HG03135 (cell line): ENCODE measurements around the gene SFT2D2.

Source experiments
- ATAC-seq: cut with Tn5 transposase; IDR thresholded peaks from one replicate; pipeline ENCODE4 v1.9.1; 2021; ENCODE audit warnings: mild to moderate bottlenecking, moderate library complexity; ENCODE audit not compliant: unreplicated experiment

SFT2D2 gene

DNA sequence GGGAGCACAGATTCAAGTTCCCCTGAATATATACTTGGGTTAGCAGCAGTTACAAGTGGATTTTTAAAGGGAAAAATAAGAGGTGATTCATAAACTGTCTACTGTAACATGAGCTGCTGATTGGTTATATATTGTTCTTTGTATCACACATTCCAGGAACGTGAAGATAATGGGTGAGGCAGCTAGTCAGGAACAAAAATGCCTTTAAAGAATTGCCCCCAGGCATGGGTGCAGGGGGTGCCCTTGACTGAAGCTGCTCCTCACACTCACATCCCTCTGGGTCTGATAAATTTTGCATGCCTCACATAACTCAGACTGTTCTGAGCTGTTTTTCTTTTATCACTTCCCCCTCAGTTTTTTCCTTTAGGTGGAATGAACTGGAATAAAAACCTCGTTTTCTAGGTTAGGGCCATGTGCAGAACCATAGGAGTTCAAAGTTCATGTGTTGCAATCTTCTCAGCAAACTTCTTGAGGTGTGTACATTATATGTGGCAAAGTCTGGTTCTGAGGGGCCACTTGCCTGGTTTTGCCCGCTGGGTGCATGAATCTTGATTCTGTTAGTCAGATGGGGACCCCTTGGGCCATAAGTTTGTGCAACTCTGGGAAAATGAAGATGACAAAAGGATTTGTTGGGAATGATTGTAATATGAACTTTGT is 76.0 kb downstream of the SFT2D2 start:
- no peak for ATAC-seq
